ENCODE measurements around the gene KIF3B.
A peak's percentile ranks its signal among the peaks of the same experiment; 100 is the strongest.

KIF3B gene

DNA sequence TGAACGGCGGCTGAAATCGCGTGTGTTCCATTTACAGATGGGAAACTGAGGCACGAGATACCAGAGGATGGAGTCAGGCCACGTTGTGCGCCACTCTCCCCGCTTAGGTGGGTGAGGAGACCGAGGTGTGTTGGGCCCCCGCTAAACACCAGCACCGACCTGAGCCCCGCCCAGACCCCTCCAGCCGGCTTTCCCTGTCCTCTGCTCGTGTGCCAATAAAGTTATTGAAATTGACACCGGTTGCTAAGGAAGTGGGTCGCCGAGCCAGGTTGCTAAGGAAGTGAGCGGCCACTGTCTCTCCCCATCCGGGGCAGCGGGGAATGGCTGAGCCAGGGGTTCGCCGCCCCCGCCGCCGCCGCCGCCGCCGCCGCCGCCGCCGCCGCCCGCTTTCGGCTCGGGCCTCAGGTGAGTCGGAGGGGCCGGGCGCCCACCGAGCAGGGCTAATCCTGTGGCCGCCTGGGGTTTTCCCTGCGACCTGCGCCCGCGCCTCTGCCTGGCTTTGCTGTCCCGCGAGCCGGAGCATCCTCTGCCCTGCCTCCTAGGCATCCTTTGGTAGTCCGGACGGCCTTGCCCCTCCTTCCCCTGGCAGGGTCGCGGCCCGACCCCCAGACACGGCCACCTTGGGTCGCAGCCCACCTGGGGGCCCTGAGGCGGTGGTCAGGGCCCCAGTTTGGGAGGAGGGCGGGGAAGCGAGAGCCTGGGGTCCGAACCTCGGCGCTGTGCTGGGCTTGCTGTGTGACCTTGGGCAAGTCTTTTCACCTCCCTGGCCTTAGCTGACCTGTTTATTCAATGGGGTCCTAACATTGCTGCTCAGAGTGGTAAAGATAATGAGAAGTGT is at the start of gene KIF3B:
KIF3B (plus strand) TSS at position 291 of the 838 bp plus-strand sequence. CDS start 32,127 bp downstream, outside the sequence.
- peaks cover 10% of the 10 kb centered on the region; the same call in 1 of the 2 replicates for H3K9me3 ChIP-seq
- H3K27ac ChIP-seq: peak within 1 kb of the TSS; percentile 66
- peak within 1 kb of the TSS; percentile 84 for H3K9ac ChIP-seq
- H3K27me3 ChIP-seq: no peaks in the 10 kb centered on the region
- 0 out of 2 replicates have a peak, but pooled peaks cover 3% of the 10 kb centered on the region for H3K36me3 ChIP-seq
- H4K20me1 ChIP-seq: no peaks in the 10 kb centered on the region
- peaks cover 31% of the 10 kb centered on the region for H3K4me1 ChIP-seq
- H3K4me3 ChIP-seq: peak within 1 kb of the TSS; percentile 91
- H3K4me2 ChIP-seq: peak within 1 kb of the TSS; percentile 87
- TF ChIP-seq Cebpa-rat (IDR thresholded peaks at IDR 0.05): no peak

GRCh38 chr20:32227744-32228688 is 49.4 kb upstream of the KIF3B start:
- H3K27ac ChIP-seq: no peak overlapping the region
- no peaks in the 10 kb centered on the region for H3K27me3 ChIP-seq
- no peak overlapping the region; the same call in 1 of the 2 replicates for H3K9ac ChIP-seq
- no peaks in the 10 kb centered on the region for H4K20me1 ChIP-seq
- H3K4me2 ChIP-seq: no peak overlapping the region
- H3K4me1 ChIP-seq: no peaks in the 10 kb centered on the region
- no peak overlapping the region for H3K4me3 ChIP-seq
- TF ChIP-seq Cebpa-rat (IDR thresholded peaks at IDR 0.05): no peak
- peaks cover 94% of the 10 kb centered on the region for H3K36me3 ChIP-seq
- no peaks in the 10 kb centered on the region for H3K9me3 ChIP-seq

DNA sequence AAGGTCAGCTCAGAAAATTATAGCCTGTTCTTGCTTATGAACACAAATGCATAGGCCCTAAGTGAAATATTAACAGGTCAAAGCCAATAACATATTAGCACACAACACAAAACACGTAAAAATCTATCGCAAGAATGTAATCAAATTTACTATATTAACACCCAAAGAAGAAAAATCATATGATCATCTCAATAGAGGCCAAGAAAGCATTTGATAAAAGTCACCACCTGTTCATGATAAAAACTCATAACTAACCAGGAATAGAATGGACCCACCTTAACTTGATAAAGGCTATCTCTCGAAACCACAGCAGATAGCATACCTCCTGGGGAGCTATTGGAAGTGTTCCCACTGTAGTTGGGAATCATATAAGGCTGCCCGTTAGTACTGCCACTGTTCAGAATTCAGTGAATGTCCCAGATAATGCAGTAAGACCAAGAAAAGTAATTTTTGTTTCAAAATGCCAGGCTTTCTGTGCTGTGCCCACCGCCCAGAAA is 48.2 kb upstream of the KIF3B start:
- Histone ChIP-seq H3K4me2 (no peak overlapping the region), H3K36me3 (peaks cover 94% of the 10 kb centered on the region), H3K4me1 (no peaks in the 10 kb centered on the region), H3K4me3 (no peak overlapping the region), H3K9ac (no peak overlapping the region), H3K27ac (no peak overlapping the region), H3K9me3 (no peaks in the 10 kb centered on the region), H4K20me1 (no peaks in the 10 kb centered on the region), H3K27me3 (no peaks in the 10 kb centered on the region)
- TF ChIP-seq Cebpa-rat (IDR thresholded peaks at IDR 0.05): no peak

- H3K9me3 ChIP-seq: no peaks in the 10 kb centered on the region
- no peaks in the 10 kb centered on the region for H4K20me1 ChIP-seq
- no peak for TF ChIP-seq Cebpa-rat (IDR thresholded peaks at IDR 0.05)
- peaks cover 94% of the 10 kb centered on the region for H3K36me3 ChIP-seq
- H3K27me3 ChIP-seq: no peaks in the 10 kb centered on the region
- H3K4me2 ChIP-seq: no peak overlapping the region
- H3K4me1 ChIP-seq: no peaks in the 10 kb centered on the region
- no peak overlapping the region for H3K27ac ChIP-seq
- H3K9ac ChIP-seq: no peak overlapping the region
- H3K4me3 ChIP-seq: no peak overlapping the region
Observed at GRCh38 chr20:32230707-32231106, 46.7 kb upstream of the KIF3B start.

DNA sequence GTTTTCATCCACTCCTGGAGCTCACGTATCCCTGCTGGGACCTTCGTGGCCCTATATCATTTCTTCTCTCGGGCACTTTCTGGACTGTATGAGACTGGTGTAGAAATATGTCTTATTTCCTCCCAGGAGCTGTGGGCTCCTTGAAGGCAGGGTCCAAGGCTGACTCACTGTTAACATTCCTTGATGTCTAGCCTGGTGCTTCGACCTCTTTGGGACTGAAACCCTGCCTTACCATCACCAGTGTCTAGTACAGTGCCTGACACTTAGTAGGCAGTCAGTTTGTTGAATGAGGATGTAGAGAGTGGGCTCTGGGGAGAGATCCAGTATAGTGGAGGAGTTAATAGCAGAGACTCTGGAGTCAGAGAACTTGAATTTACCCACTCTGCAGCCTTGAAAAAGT is 46.2 kb upstream of the KIF3B start:
- Histone ChIP-seq H3K27ac (no peak overlapping the region), H3K4me3 (no peak overlapping the region), H3K27me3 (no peaks in the 10 kb centered on the region), H3K9ac (no peak overlapping the region), H3K4me1 (no peaks in the 10 kb centered on the region), H4K20me1 (no peaks in the 10 kb centered on the region), H3K9me3 (no peaks in the 10 kb centered on the region), H3K4me2 (no peak overlapping the region), H3K36me3 (peaks cover 97% of the 10 kb centered on the region)
- no peak for TF ChIP-seq Cebpa-rat (IDR thresholded peaks at IDR 0.05)

DNA sequence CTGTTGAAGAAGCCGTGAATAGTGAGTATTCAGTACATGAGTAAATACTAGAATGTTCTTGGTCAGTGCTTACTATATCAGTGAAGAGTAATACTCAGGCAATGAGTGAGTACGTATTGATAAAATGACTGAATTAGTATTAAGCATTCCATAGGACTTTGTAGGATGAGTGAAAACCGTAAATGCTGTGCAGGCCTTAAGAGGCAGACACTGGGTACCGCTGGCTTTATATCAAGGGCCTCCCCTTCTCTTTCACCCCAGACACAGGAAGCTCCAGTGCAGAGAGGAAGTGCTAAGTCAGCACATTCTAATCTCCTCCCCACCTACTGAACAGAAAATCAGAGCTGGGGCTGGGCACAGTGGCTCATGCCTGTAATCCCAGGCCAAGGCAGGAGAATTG is 45.6 kb upstream of the KIF3B start:
- Histone ChIP-seq H3K36me3 (peaks cover 100% of the 10 kb centered on the region), H3K9ac (no peak overlapping the region), H4K20me1 (no peaks in the 10 kb centered on the region), H3K4me2 (no peak overlapping the region), H3K9me3 (no peaks in the 10 kb centered on the region), H3K4me1 (no peaks in the 10 kb centered on the region), H3K4me3 (no peak overlapping the region), H3K27ac (no peak overlapping the region), H3K27me3 (no peaks in the 10 kb centered on the region)
- no peak for TF ChIP-seq Cebpa-rat (IDR thresholded peaks at IDR 0.05)

DNA sequence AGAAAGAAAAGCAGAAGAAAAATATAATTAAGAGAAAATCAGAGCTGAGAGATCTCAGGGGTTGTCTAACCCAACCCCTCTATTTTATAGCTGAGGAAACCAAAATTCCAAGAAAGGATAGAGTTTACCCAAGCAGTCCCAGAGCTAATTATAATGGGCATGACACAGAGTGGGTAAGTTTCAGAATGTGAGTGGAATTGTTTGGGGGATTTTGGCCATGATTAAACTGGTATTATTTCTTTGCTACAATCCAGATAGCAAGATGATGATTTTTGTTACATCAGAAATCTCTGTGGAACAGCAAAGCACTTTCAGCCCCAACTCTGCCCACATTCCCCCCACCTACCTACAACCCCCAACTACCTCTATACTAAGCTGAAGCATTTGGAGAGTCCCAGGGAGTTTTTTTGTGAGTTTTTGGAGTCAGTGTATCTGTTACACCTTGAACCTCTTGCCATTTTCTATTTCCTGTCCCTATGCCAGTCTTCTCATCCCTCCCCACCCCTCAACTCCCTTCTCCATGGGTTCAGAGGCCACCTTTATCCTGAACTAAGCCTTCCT is 45.0 kb upstream of the KIF3B start:
- Histone ChIP-seq H3K4me2 (no peak overlapping the region), H3K27ac (no peak overlapping the region)

DNA sequence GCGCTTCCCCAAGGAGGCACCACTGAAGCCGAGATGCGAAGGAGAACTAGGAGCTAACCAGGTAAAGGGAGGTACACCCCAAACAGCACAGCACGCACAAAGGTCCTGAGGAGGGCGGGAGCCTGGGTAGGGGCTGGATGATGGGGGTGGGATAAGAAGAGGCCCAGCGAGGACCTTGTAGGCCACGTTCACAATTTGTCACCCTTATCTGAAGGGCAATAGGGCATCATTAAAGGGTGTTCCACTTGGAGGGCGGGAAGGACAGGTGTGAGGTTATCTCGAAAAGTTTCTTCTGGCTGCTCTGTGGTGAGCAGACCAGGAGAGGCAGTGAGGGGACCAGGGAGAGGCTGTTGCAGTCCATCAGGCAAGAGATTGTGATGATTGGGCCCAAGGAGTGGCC is 44.2 kb upstream of the KIF3B start:
- no peak overlapping the region for H3K4me2 ChIP-seq
- H3K4me1 ChIP-seq: no peaks in the 10 kb centered on the region
- H4K20me1 ChIP-seq: no peaks in the 10 kb centered on the region
- H3K9ac ChIP-seq: no peak overlapping the region
- no peaks in the 10 kb centered on the region for H3K9me3 ChIP-seq
- no peak overlapping the region for H3K27ac ChIP-seq
- H3K27me3 ChIP-seq: no peaks in the 10 kb centered on the region
- no peak for TF ChIP-seq Cebpa-rat (IDR thresholded peaks at IDR 0.05)
- H3K4me3 ChIP-seq: no peak overlapping the region
- H3K36me3 ChIP-seq: peaks cover 93% of the 10 kb centered on the region

More for the DNA sequence above, 45.0 kb upstream of the KIF3B start:
- H3K27me3 ChIP-seq: no peaks in the 10 kb centered on the region
- no peak overlapping the region for H3K9ac ChIP-seq
- H3K36me3 ChIP-seq: peaks cover 100% of the 10 kb centered on the region
- no peaks in the 10 kb centered on the region for H3K4me1 ChIP-seq
- no peaks in the 10 kb centered on the region for H3K9me3 ChIP-seq
- no peak overlapping the region for H3K4me3 ChIP-seq
- TF ChIP-seq Cebpa-rat (IDR thresholded peaks at IDR 0.05): no peak
- no peaks in the 10 kb centered on the region for H4K20me1 ChIP-seq

DNA sequence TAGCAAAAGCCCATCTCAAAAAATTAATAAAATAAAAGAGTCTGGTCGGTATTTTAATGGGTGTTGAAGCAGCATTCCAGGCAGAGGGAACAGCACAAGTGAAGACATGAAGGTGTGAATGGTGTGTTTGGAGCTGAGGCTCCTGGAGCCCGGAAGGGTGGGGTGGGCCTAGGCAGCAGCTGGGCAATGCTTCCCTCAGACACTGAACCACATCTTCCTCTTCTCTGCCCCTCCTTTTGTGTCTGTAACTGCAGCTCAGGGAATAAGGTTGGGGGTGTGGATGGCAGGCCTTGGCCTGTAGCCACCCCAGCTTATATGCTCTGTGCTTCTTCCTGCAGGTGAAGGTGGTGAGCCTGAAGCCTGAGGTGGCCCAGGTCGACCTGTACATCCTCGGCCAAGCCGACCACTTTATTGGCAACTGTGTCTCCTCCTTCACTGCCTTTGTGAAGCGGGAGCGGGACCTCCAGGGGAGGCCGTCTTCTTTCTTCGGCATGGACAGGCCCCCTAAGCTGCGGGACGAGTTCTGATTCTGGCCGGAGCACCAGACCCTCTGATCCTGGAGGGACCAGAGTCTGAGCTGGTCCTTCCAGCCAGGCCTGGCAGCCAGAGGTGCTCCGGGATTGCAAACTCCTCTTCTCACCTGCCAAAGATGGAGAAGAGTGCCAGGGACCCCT is 43.2 kb upstream of the KIF3B start:
- Histone ChIP-seq H4K20me1 (no peaks in the 10 kb centered on the region), H3K4me3 (no peak overlapping the region), H3K4me1 (peaks cover 5% of the 10 kb centered on the region), H3K4me2 (no peak overlapping the region), H3K27me3 (no peaks in the 10 kb centered on the region), H3K9ac (no peak overlapping the region), H3K27ac (no peak overlapping the region), H3K36me3 (peaks cover 83% of the 10 kb centered on the region), H3K9me3 (no peaks in the 10 kb centered on the region)
- TF ChIP-seq Cebpa-rat (IDR thresholded peaks at IDR 0.05): no peak

Measured in BLaER1 (cell line).